ENCODE results near the gene GAS6.

Gene GAS6

GRCh38 chr13:113786262-113786841 is 77.5 kb downstream of the GAS6 start:
- DNase-seq = no peak

DNA sequence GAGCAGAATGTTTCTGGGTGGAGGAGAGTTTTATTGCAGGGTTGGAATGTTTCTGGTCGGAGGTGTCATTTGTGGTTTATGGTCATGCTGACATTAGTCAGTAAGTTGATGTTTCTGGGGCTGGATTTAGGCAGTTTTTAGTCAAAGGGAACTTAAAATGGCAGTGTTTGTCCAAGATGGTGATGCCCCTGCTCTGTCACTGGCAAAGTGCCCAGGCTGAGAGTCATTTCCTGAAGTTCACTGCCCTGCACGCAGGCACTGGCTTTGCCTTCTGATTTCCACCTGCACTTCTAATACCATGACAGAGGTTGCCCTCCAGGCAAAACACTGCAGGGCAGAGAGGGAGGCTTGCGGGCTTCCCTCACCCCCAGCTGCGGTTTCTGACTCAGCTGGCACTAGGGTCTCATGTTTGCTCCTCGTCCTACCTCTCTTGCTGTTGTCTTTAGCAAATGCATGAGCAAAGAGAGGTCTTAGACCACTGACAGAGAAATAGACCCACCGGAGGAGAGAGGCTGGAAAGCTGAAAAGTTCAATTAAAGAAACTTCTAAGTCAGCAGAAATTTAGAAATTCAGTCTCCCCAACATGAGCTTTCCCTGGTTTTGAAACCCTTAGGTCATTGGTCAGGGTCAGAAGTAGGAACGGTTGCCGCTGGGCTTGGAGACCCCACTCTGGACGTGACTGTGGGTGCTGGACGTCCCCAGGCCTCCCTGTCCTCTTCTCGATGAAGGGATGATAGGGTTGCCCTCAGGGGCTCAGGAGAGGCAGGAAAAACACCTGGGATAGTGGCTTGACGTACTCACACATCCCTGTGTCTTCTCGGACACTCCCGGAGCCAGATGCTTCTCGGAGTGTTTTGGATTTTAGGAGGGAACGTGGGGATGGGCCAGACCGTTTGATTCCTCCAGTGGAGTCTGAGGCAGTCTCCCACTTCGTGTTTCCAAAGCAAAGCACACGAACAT is 78.5 kb downstream of the GAS6 start:
- peak; percentile 42 for DNase-seq

DNA sequence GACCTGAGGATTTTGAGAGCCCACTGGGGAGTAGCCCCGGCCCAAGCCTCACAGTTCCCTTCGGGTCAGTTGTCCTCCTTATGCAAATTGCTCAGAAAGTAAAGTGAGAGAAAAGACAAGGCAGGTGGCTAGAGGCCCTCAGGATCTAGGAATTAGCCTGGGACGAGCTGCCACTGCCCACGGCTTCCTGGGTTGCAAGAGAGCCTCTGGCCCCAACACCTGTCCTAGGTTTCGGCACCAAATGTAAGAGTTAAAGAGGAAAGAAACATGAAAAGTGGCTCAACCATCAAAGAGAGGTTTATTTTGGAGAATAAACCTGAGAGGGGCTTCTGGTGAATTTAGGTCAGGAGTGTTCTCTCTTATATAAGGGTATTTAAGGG is 79.2 kb downstream of the GAS6 start:
- DNase-seq = no peak

DNA sequence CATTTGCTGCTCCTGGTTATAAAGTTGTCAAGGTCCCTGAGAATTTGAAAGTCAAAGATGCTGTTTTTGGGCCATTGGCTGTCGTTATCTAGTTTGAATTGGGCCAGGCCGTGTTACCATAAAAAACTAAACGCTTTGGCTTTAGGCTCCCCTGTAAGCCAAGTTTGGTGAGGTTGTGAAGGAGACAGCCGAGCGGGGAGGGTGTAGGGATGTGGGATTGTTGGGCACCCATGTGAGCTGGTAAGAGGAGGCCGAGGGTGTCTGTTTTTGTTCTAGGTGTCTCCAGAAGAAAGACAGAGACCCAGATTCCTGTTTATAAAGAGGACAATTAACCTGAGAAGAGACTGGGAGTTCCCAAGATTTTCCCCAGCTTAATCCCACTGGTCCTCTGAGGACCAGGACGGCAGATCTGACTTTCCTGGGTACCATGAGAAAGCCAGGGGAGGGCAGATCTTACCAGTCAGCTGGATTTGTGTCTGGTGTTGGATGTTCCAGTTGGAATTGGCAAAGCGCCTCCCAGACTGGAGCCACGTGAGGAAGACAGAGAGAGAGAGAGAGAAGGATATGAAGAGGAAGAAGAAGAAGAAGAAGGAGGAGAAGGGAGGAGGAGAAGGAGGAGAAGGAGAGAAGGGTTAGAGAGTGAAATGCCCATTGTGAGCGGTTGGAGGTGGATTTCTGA is 79.8 kb downstream of the GAS6 start:
- no peak for DNase-seq

- DNase-seq = no peak
Measured at GRCh38 chr13:113783200-113783881, 80.5 kb downstream of the GAS6 start.

DNA sequence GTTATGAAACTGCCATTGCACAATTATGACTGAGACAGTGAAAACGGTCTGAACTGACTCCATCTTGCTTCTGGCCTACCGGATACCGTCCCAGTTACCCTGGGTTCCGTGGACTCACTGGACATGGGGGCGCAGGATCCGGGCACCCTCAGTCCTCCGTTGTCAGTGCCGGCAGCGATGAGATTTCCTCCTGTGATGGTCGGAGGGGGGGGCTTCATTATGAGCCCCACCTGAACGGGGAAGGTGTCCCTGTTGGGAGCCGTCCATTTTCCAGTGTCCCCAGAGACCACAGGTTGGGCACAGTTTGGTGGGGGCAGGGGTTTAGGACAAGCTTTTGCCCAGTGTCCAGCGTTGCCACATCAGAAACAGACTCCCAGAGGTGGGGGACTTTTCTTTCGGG is 81.4 kb downstream of the GAS6 start:
- DNase-seq = no peak

DNA sequence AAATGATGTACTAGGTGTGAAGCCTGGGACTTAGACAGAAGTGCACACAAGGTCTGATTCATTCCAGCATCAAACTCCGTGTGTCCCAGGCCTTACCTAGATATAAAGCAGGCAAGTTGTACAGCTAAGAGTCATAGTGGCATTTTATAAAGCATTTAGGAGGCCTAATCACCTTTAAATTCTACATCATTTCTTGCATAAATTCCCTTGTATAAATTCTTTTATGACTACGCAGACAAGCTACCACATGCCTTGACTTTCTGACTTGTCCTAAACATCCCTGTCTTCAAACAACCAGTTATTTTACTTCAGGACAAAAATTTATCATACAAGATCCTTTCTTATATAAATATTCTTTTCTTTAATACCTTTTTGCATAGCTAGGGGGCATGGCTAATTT is 82.3 kb downstream of the GAS6 start:
- DNase-seq = no peak

- DNase-seq = no peak
Measured at GRCh38 chr13:113777311-113778260, 86.3 kb downstream of the GAS6 start.

- peak; percentile 60 for DNase-seq
Measured at GRCh38 chr13:113776231-113777125, 87.4 kb downstream of the GAS6 start.

- no peak for DNase-seq
Measured at GRCh38 chr13:113775451-113776145, 88.3 kb downstream of the GAS6 start.

- DNase-seq = no peak
Measured at GRCh38 chr13:113774177-113775107, 89.4 kb downstream of the GAS6 start.

DNA sequence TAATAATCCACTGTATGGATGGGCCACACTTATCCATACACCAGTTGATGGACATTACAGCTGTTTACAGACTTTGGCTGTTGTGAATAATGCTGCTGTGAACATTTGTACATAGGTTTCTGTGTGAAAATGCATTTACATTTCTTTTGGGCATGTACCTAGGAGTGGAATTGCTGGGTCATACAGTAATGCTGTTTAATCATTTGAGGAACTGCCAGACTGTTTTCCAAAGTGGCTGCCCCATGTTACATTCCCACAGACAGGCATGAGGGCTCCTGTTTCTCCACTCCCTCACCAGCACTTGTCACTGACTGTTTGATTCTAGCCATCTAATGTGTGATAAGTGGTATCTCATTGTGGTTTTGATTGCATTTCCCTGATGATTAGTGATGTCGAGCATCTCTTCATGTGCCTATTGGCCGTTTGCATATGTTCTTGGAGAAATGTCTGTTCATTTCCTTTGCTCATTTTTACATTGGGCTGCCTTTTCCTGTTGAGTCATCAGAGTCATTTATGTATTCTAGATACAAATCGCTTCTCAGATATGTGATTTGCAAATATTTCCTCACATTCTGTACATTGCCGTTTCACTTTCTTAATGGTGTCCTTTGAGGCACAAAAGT is 92.1 kb downstream of the GAS6 start:
- DNase-seq = no peak

DNA sequence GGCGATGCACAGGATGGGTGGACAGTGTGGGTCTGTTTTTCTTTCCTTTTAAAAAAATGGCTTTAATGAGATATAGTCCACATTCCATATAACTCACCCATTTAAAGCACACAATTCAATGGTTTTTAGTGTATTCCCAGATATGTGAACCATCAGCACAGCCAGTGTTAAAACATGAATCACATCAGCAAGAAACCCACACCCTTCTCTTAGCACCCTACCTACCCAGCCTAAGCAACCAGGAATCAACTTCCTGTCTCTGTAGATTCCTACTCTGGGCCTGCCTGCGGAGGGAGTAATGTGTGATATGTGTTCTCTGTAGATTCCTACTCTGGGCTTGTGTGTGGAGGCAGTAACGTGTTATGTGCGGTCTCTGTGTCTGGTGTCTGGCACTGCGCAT is 92.9 kb downstream of the GAS6 start:
- DNase-seq = no peak

All from DMS79 (cell line).